ENCODE measurements around the gene ADORA2B.

DNA sequence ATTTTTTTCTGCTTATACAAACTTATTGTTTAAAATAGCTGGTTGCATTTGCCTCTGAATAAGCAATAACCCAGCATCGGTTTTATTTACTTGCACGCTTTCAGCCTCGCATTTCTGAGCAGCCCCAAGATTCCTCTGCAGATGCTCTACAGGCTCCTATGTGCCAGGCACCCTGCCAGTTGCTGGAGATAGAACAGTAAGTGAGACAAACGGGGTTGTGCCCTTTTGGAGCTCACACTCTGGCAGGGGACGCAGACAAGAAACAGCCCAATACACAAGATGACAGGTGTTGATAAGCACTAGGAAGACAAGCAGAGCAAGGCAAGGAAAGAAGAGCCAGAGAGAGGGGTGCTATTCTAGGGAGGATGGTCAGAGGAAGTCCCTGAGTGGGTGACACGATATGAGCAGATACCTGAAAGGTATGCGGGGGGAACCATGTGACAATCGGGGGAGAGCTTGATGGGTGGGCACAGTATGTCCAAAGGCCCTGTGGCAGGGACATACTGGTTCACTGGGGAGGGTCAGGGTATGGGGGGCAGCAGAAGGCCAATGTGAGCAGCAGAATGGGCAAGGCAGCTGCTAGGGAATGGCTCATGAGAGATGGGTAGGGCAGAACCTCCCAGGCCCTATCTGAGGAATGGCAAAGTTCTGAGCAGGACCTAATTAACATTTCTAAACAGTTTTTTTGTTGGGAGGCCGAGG lies 18.7 kb upstream of the ADORA2B start:
- TF ChIP-seq, protein P1, sequence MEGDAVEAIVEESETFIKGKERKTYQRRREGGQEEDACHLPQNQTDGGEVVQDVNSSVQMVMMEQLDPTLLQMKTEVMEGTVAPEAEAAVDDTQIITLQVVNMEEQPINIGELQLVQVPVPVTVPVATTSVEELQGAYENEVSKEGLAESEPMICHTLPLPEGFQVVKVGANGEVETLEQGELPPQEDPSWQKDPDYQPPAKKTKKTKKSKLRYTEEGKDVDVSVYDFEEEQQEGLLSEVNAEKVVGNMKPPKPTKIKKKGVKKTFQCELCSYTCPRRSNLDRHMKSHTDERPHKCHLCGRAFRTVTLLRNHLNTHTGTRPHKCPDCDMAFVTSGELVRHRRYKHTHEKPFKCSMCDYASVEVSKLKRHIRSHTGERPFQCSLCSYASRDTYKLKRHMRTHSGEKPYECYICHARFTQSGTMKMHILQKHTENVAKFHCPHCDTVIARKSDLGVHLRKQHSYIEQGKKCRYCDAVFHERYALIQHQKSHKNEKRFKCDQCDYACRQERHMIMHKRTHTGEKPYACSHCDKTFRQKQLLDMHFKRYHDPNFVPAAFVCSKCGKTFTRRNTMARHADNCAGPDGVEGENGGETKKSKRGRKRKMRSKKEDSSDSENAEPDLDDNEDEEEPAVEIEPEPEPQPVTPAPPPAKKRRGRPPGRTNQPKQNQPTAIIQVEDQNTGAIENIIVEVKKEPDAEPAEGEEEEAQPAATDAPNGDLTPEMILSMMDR (conservative IDR thresholded peaks at IDR 0.05 in 1 of 2, IDR thresholded peaks at IDR 0.05 in 1 of 2; ENCODE audit: extremely low read depth in 1 of 2, insufficient read depth in 1 of 2, low read depth in 1 of 2, low read length in 2 of 2), result no peak
- no peak for TF ChIP-seq EZH2 (IDR thresholded peaks at IDR 0.05; ENCODE audit: borderline replicate concordance, low read length)

Measured in mammary epithelial cell (primary cell).